B cell (primary cell): ENCODE results near the gene C1orf52. TPM values are rescaled to one million over a fixed set of nuclear protein-coding genes. Genes with fewer than 3 reads are reported as not detected.

ENCODE experiments used
- ATAC-seq: fragments of 200-7000 bp; cut with Tn5 transposase; one replicate; pipeline ENCODE4 v1.10.0; 2021; ENCODE audit warnings: low read depth, mild to moderate bottlenecking, moderate number of reproducible peaks, moderate library complexity
- CTCF ChIA-PET: fragments of 350-600 bp; sonication (Branson Sonifier 250); formaldehyde crosslinking; loops from one replicate; lab custom pipeline; 2021; ENCODE audit warnings: antibody characterized with exemption, inconsistent platforms; lab: Charles Lee
- POLR2A ChIA-PET: fragments of 350-600 bp; sonication (Branson Sonifier 250); formaldehyde crosslinking; loops from one replicate; lab custom pipeline; 2021; ENCODE audit warnings: antibody characterized with exemption; lab: Charles Lee
- DNase-seq: peaks from one replicate; pipeline ENCODE4 v3.0.0; 2013
- H2AFZ ChIP-seq: 2 replicates; pipeline ENCODE4 v1.6.1; 2012; ENCODE audit warnings: mild to moderate bottlenecking, low read depth, low read length; ENCODE audit not compliant: insufficient read depth, poor library complexity, severe bottlenecking
- H3K27ac ChIP-seq, 2 donors: 1 replicate in 1 of 2; 2 replicates in 1 of 2; pipeline ENCODE4 v1.5.1; 2012 to 2013; ENCODE audit warnings: low read length in 2 of 2, mild to moderate bottlenecking in 2 of 2, moderate library complexity in 1 of 2
- H3K27me3 ChIP-seq, 4 experiments: fragments of 200-600 bp in 1 of 4; sonication (generic) in 1 of 4; replicated peaks in 1 of 4; 1 replicate in 2 of 4; 2 replicates in 2 of 4; pipeline versions ENCODE4 v1.6.1 to v1.7.0; 2013 to 2016; ENCODE audit warnings: low read length in 3 of 4, mild to moderate bottlenecking in 2 of 4, mixed read lengths in 1 of 4, moderate library complexity in 1 of 4; ENCODE audit not compliant: insufficient read depth in 4 of 4, control insufficient read depth in 3 of 4; ENCODE audit errors: control extremely low read depth in 1 of 4
- H3K36me3 ChIP-seq, 2 experiments: replicated peaks in 1 of 2; 1 replicate in 1 of 2; 2 replicates in 1 of 2; pipeline versions ENCODE4 v1.6.1 to v1.7.1; 2013; ENCODE audit warnings: low read length in 1 of 2; ENCODE audit not compliant: insufficient read depth in 2 of 2, control insufficient read depth in 1 of 2; ENCODE audit errors: control extremely low read depth in 1 of 2, extremely low read depth in 1 of 2
- H3K4me1 ChIP-seq, 2 donors: fragments of 200-600 bp in 1 of 2; sonication (generic) in 1 of 2; 1 replicate in 1 of 2; 2 replicates in 1 of 2; pipeline versions ENCODE4 v1.5.1 to v1.6.1; 2013 to 2017; ENCODE audit warnings: low read length in 2 of 2; ENCODE audit not compliant: control insufficient read depth in 2 of 2, insufficient read depth in 2 of 2
- H3K4me2 ChIP-seq: replicated peaks from 2 replicates; pipeline ENCODE3; 2012; ENCODE audit warnings: mild to moderate bottlenecking, low read depth, low read length; ENCODE audit not compliant: poor library complexity, severe bottlenecking
- H3K4me3 ChIP-seq, 5 experiments: fragments of 200-600 bp in 1 of 5; sonication (generic) in 1 of 5; 1 replicate in 3 of 5; 2 replicates in 2 of 5; pipeline versions ENCODE4 v1.5.1 to v1.7.0; 2011 to 2016; ENCODE audit warnings: low read length in 4 of 5, mild to moderate bottlenecking in 4 of 5, low read depth in 2 of 5, control low read depth in 1 of 5, moderate library complexity in 1 of 5; ENCODE audit not compliant: insufficient read depth in 1 of 5; ENCODE audit errors: control extremely low read depth in 1 of 5, extremely low read depth in 1 of 5
- H3K79me2 ChIP-seq: fragments of 200-600 bp; sonication (generic); one replicate; pipeline ENCODE4 v1.6.0; 2016; ENCODE audit warnings: low read length; ENCODE audit not compliant: control insufficient read depth, insufficient read depth
- H3K9ac ChIP-seq: fragments of 200-600 bp; sonication (generic); 2 replicates; pipeline ENCODE4 v1.6.1; 2017; ENCODE audit warnings: mild to moderate bottlenecking, low read length, moderate library complexity
- H3K9me3 ChIP-seq, 3 donors: one replicate each; pipeline versions ENCODE4 v1.6.1 to v1.7.1; 2013; ENCODE audit warnings: low read length in 2 of 3; ENCODE audit not compliant: control insufficient read depth in 2 of 3, insufficient read depth in 1 of 3; ENCODE audit errors: control extremely low read depth in 1 of 3
- H4K20me1 ChIP-seq: 2 replicates; pipeline ENCODE4 v1.6.0; 2012; ENCODE audit warnings: mild to moderate bottlenecking, low read length; ENCODE audit not compliant: insufficient read depth, control insufficient read depth, poor library complexity, severe bottlenecking
- H3K27ac Mint-ChIP-seq: one replicate; pipeline ENCODE4 v1.8.0; 2021; ENCODE audit warnings: mixed read lengths
- H3K27me3 Mint-ChIP-seq: one replicate; pipeline ENCODE4 v1.8.0; 2021; ENCODE audit warnings: mixed read lengths
- H3K4me1 Mint-ChIP-seq: one replicate; pipeline ENCODE4 v1.8.0; 2021; ENCODE audit warnings: mixed read lengths
- H3K4me3 Mint-ChIP-seq: one replicate; pipeline ENCODE4 v1.8.0; 2021; ENCODE audit warnings: mixed read lengths
- H3K9me3 Mint-ChIP-seq: one replicate; pipeline ENCODE4 v1.8.0; 2022; ENCODE audit warnings: mixed read lengths; ENCODE audit not compliant: insufficient read depth
- CTCF ChIP-seq: fragments of 200-600 bp; IDR thresholded peaks from one replicate; pipeline ENCODE4 v1.8.0; 2022; ENCODE audit warnings: antibody characterized with exemption, mild to moderate bottlenecking
- EZH2 ChIP-seq: IDR thresholded peaks from 2 replicates; pipeline ENCODE4 v1.6.1; 2012; ENCODE audit warnings: borderline replicate concordance, low read depth, mild to moderate bottlenecking, moderate library complexity, low read length; ENCODE audit not compliant: insufficient read depth, poor library complexity, severe bottlenecking
- WGBS: methylation state at CpG from one replicate; pipeline ENCODE4 v1.1.5; 2013; ENCODE audit warnings: missing lambda C conversion rate; ENCODE audit not compliant: insufficient coverage; 5-methylcytosine and 5-hydroxymethylcytosine counted together
- intact Hi-C: fragments of 100-400 bp; cut with micrococcal nuclease; formaldehyde crosslinking; loops from one replicate; pipeline ENCODE4 v1.10.0; 2022
- polyA plus RNA-seq: library from polyadenylated mRNA; depleted of rRNA; stranded (reverse); fragments of >200 nt; gene quantifications from 2 replicates; pipeline ENCODE4 v1.2.3, GENCODE V29; 2012
- total RNA-seq, 2 donors: library from RNA; stranded (reverse); fragments of 120-200 nt in 1 of 2; gene quantifications; 1 replicate in 1 of 2; 2 replicates in 1 of 2; pipeline versions ENCODE4 v1.2.3 to v1.2.4, GENCODE V29; 2013 to 2022

C1orf52 gene
- total and polyA plus RNA-seq, 2 donors (not counting 1 experiment from before 2014, with no cell fraction given), result 29.9 to 45.3 TPM

GRCh38 chr1:85275701-85276214, 16.3 kb upstream of the C1orf52 start:
- POLR2A ChIA-PET, result interaction anchor here (0.7 to 2.9 kb wide), 12 partner anchors 9 to 1428 kb away, joined by 3 to 26 read pairs (median 4); partner anchors contain the start of genes C1orf52, CTBS, GNG5 and SH3GLB1
- Mint-ChIP-seq H3K27me3 (no peaks in the 10 kb centered on the region), H3K27ac (peak overlapping the region; percentile 97), H3K4me3 (peak overlapping the region; percentile 96), H3K4me1 (peaks cover 60% of the 10 kb centered on the region), H3K9me3 (no peaks in the 10 kb centered on the region)
- peak overlapping the region; percentile 77 for H3K4me2 ChIP-seq
- peak overlapping the region; percentile 87 to 99 (median 98) for H3K4me3 ChIP-seq
- peak overlapping the region; percentile 47 for H2AFZ ChIP-seq
- peaks cover 38 to 49% of the 10 kb centered on the region in 2 donors for H3K4me1 ChIP-seq
- H3K79me2 ChIP-seq, result peaks cover 74% of the 10 kb centered on the region
- no peaks in the 10 kb centered on the region for H3K9me3 ChIP-seq
- DNase-seq (peak; percentile 89), ATAC-seq (peak; percentile 11)
- peak overlapping the region; percentile 99 for H3K9ac ChIP-seq
- no peak for TF ChIP-seq EZH2
- no peak for TF ChIP-seq CTCF
- intact Hi-C loops, result loop anchor here (1.0 to 5.0 kb wide), 11 partner anchors 16 to 1637 kb away; partner anchors contain the start of genes C1orf52, CTBS, GNG5 and HS2ST1
- WGBS, result 0% methylated on average over 10 of the region's 13 CpGs
- H4K20me1 ChIP-seq, result peaks cover 46% of the 10 kb centered on the region
- H3K36me3 ChIP-seq, result peaks cover 6 to 31% of the 10 kb centered on the region in 2 experiments
- CTCF ChIA-PET, result interaction anchor here (0.6 to 5.5 kb wide), 10 partner anchors 16 to 1115 kb away, joined by 3 to 59 read pairs (median 5); partner anchors contain the start of gene C1orf52
- no peaks in the 10 kb centered on the region for H3K27me3 ChIP-seq
- peak overlapping the region; percentile 99 for H3K27ac ChIP-seq

- H3K9me3 ChIP-seq, result no peaks in the 10 kb centered on the region
- peaks cover 82% of the 10 kb centered on the region for H3K79me2 ChIP-seq
- no peaks in the 10 kb centered on the region for H3K27me3 Mint-ChIP-seq
- H3K27ac ChIP-seq, result peak overlapping the region; percentile 99
- H3K4me2 ChIP-seq, result peak overlapping the region; percentile 77
- H3K27ac Mint-ChIP-seq, result peak overlapping the region; percentile 97
- H3K9ac ChIP-seq, result peak overlapping the region; percentile 99
- peaks cover 64% of the 10 kb centered on the region for H3K4me1 Mint-ChIP-seq
- no peak overlapping the region for H2AFZ ChIP-seq
- no peaks in the 10 kb centered on the region for H3K27me3 ChIP-seq
- DNase-seq (peak; percentile 50), ATAC-seq (no peak)
- H3K4me3 ChIP-seq, result peak overlapping the region; percentile 87 to 99 (median 98)
- no peaks in the 10 kb centered on the region for H3K9me3 Mint-ChIP-seq
- TF ChIP-seq EZH2 (no peak), CTCF (no peak)
- WGBS, result no CpG with 5 or more reads among the region's 1 CpG
- ChIA-PET CTCF (interaction anchor here (0.6 to 5.5 kb wide), 8 partner anchors 15 to 1115 kb away, joined by 3 to 59 read pairs (median 8); partner anchors contain the start of gene C1orf52), POLR2A (interaction anchor here (0.8 to 2.9 kb wide), 6 partner anchors 10 to 279 kb away, joined by 3 to 26 read pairs (median 7); partner anchors contain the start of genes C1orf52 and SYDE2)
- peak overlapping the region; percentile 96 for H3K4me3 Mint-ChIP-seq
- peaks cover 38 to 49% of the 10 kb centered on the region in 2 donors for H3K4me1 ChIP-seq
- peaks cover 3 to 38% of the 10 kb centered on the region in 2 experiments for H3K36me3 ChIP-seq
- intact Hi-C loops, result loop anchor here (1.0 to 5.0 kb wide), 3 partner anchors 74 to 1637 kb away; partner anchors contain the start of genes GNG5, HS2ST1, SELENOF and SPATA1
- H4K20me1 ChIP-seq, result peaks cover 53% of the 10 kb centered on the region
Observed at GRCh38 chr1:85274969-85275453, 15.5 kb upstream of the C1orf52 start.
